ENCODE measurements around the gene MCFD2.

DNA sequence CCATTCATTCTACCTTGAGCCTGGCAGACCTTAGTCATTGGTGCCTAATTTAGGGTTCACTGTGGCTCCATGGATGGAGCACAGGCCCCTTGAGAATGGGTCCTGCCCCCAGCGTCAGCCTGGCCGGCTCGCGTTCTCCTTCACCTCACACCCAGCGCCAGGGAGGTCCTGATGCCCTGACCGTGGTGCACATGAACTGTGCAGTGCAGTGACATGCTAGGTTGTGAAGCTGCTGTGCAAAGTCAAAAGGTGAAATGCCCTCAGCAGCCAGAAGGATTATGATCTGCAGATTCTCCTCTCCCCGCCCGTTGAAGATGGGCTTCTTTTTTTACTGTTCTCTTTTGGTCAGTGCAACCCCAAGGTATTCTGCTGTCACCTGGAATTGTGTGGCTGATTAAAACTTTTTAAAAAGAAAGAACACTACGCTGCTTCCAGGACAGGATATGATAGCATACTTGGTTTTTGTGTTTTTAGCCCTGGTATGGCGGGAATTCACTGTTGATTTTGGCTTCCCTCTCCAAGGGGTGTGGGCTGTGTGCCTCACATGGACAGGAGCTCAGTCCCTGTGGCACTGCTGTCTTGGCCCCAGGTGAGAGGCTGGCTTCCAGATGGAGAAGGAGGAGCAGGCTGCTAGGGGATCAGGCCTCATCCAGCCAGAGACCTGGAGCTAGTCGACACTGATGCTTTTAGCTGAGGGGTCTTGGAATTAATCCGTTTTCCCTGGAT lies 49.4 kb upstream of the MCFD2 start:
- TF ChIP-seq POLR2A (IDR thresholded peaks at IDR 0.05), result no peak
- TF ChIP-seq, protein P1, sequence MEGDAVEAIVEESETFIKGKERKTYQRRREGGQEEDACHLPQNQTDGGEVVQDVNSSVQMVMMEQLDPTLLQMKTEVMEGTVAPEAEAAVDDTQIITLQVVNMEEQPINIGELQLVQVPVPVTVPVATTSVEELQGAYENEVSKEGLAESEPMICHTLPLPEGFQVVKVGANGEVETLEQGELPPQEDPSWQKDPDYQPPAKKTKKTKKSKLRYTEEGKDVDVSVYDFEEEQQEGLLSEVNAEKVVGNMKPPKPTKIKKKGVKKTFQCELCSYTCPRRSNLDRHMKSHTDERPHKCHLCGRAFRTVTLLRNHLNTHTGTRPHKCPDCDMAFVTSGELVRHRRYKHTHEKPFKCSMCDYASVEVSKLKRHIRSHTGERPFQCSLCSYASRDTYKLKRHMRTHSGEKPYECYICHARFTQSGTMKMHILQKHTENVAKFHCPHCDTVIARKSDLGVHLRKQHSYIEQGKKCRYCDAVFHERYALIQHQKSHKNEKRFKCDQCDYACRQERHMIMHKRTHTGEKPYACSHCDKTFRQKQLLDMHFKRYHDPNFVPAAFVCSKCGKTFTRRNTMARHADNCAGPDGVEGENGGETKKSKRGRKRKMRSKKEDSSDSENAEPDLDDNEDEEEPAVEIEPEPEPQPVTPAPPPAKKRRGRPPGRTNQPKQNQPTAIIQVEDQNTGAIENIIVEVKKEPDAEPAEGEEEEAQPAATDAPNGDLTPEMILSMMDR (IDR thresholded peaks at IDR 0.05), result no peak

Data from testis (tissue), 2 donors.